Lower leg skin (tissue), 3 donors: ENCODE measurements around the gene UBE2Q1.

Experiments
- CTCF ChIP-seq, 3 donors: fragments of 450-650 bp; IDR thresholded peaks; one replicate each; pipeline ENCODE4 v1.5.1; 2016; ENCODE audit warnings: antibody characterized with exemption in 3 of 3, mild to moderate bottlenecking in 3 of 3, moderate library complexity in 2 of 3
- POLR2A ChIP-seq, 2 donors: fragments of 450-650 bp; IDR thresholded peaks; one replicate each; pipeline ENCODE4 v1.6.1; 2016 to 2017; ENCODE audit warnings: antibody characterized with exemption in 2 of 2, mild to moderate bottlenecking in 1 of 2, moderate library complexity in 1 of 2

GRCh38 chr1:154519591-154519991 lies 38.9 kb downstream of the UBE2Q1 start:
- TF ChIP-seq POLR2A (IDR thresholded peaks at IDR 0.05) (no peak), CTCF (IDR thresholded peaks at IDR 0.05) (no peak)
